GM12878 (cell line): ENCODE measurements around the gene SUN5. TPM values are rescaled to one million over a fixed set of nuclear protein-coding genes. Genes with fewer than 3 reads are reported as not detected.

ENCODE experiments used
- ATAC-seq: fragments of 200-7000 bp; cut with Tn5 transposase; 3 replicates; pipeline ENCODE4 v1.9.1; 2020; ENCODE audit warnings: mild to moderate bottlenecking, moderate library complexity
- BruUV-seq: library from RNA; stranded (reverse); fragments of 400-500 nt; replicated peaks from 2 replicates; lab custom pipeline; 2021; lab: Mats Ljungman, UMichigan
- CTCF ChIA-PET: fragments of 300-600 bp; sonication (Branson Sonifier 250); formaldehyde crosslinking; extraction: SDS; loops from one replicate; lab custom pipeline; 2021; ENCODE audit warnings: inconsistent platforms; lab: Yijun Ruan, JAX
- POLR2A ChIA-PET: fragments of 350-600 bp; formaldehyde crosslinking; extraction: SDS; loops from one replicate; lab custom pipeline; 2021; ENCODE audit warnings: inconsistent platforms; lab: Charles Lee
- RAD21 ChIA-PET: fragments of 300-600 bp; sonication (Branson Sonifier 250); formaldehyde crosslinking; loops from one replicate; lab custom pipeline; 2023; ENCODE audit warnings: antibody characterized with exemption; ENCODE audit not compliant: unreplicated experiment; lab: Charles Lee
- SMC1A ChIA-PET: fragments of 300-600 bp; sonication (Branson Sonifier 250); formaldehyde crosslinking; loops from one replicate; lab custom pipeline; 2023; ENCODE audit not compliant: unreplicated experiment, uncharacterized antibody; lab: Charles Lee
- DNase-seq: peaks from one replicate; pipeline ENCODE4 v3.0.0-alpha.2; 2011; ENCODE audit warnings: low read depth, low spot score
- FAIRE-seq: peaks from 3 replicates; lab custom pipeline; 2011; peaks lifted over from hg19 to GRCh38; lab: Jason Lieb, UNC
- H2AFZ ChIP-seq: 2 replicates; pipeline ENCODE4 v1.6.0; 2011; ENCODE audit warnings: low read depth, low read length, control low read depth; ENCODE audit not compliant: control insufficient read depth
- H3K27ac ChIP-seq: 2 replicates; pipeline ENCODE4 v1.5.1; 2011; ENCODE audit warnings: control low read depth; ENCODE audit not compliant: control insufficient read depth, insufficient read depth
- H3K27me3 ChIP-seq, 2 experiments: replicated peaks in 1 of 2; 2 replicates each; pipeline versions ENCODE4 v1.6.0 to v1.6.1; 2011; ENCODE audit warnings: low read length in 1 of 2; ENCODE audit not compliant: control insufficient read depth in 2 of 2, insufficient read depth in 2 of 2
- H3K36me3 ChIP-seq, 2 experiments: 2 replicates each; pipeline ENCODE4 v1.5.1; 2011; ENCODE audit warnings: low read length in 1 of 2; ENCODE audit not compliant: control insufficient read depth in 2 of 2, insufficient read depth in 2 of 2
- H3K4me1 ChIP-seq: 2 replicates; pipeline ENCODE4 v1.6.1; 2011; ENCODE audit warnings: mild to moderate bottlenecking, low read length, moderate library complexity, mixed read lengths; ENCODE audit not compliant: control insufficient read depth, insufficient read depth
- H3K4me2 ChIP-seq: 2 replicates; pipeline ENCODE4 v1.6.0; 2011; ENCODE audit warnings: control low read depth; ENCODE audit not compliant: control insufficient read depth, insufficient read depth
- H3K4me3 ChIP-seq: fragments of 200-600 bp; sonication (generic); 2 replicates; pipeline ENCODE4 v1.5.1; 2016
- H3K79me2 ChIP-seq: 2 replicates; pipeline ENCODE4 v1.6.0; 2011; ENCODE audit warnings: low read length; ENCODE audit not compliant: control insufficient read depth, insufficient read depth
- H3K9ac ChIP-seq: 2 replicates; pipeline ENCODE4 v1.8.0; 2011; ENCODE audit warnings: low read length, control low read depth, mixed read lengths; ENCODE audit not compliant: control insufficient read depth, insufficient read depth
- H3K9me3 ChIP-seq: replicated peaks from 3 replicates; pipeline ENCODE4 v1.5.1; 2011; ENCODE audit warnings: mild to moderate bottlenecking, low read length; ENCODE audit not compliant: control insufficient read depth, insufficient read depth
- H4K20me1 ChIP-seq: 2 replicates; pipeline ENCODE4 v1.6.0; 2011; ENCODE audit not compliant: control insufficient read depth, insufficient read depth
- BACH1 ChIP-seq: fragments of 450-650 bp; IDR thresholded peaks from 2 replicates; pipeline ENCODE4 v1.6.1; 2017; ENCODE audit warnings: mild to moderate bottlenecking, borderline replicate concordance
- BHLHE40 ChIP-seq, 2 experiments: fragments of 450-650 bp in 1 of 2; IDR thresholded peaks; 2 replicates each; pipeline ENCODE4 v1.6.1; 2011 to 2017; ENCODE audit warnings: low read depth in 2 of 2, borderline replicate concordance in 1 of 2, improper control_type of control experiment in 1 of 2, low read length in 1 of 2, mild to moderate bottlenecking in 1 of 2
- BRCA1 ChIP-seq: IDR thresholded peaks from 2 replicates; pipeline ENCODE4 v1.6.1; 2011; ENCODE audit warnings: low read depth, low read length, improper control_type of control experiment
- CHD4 ChIP-seq: fragments of 200-600 bp; sonication (generic); IDR thresholded peaks from 2 replicates; pipeline ENCODE4 v1.6.1; 2016; ENCODE audit warnings: mild to moderate bottlenecking
- E4F1 ChIP-seq: fragments of 450-650 bp; IDR thresholded peaks from 2 replicates; pipeline ENCODE4 v1.6.1; 2018; ENCODE audit warnings: borderline replicate concordance, mild to moderate bottlenecking; ENCODE audit not compliant: partially characterized antibody
- GATAD2B ChIP-seq: fragments of 450-650 bp; conservative IDR thresholded peaks from 2 replicates; pipeline ENCODE4 v1.6.1; 2017; ENCODE audit warnings: low read depth, mild to moderate bottlenecking, moderate library complexity
- IRF3 ChIP-seq: fragments of 450-650 bp; IDR thresholded peaks from 2 replicates; pipeline ENCODE4 v1.6.1; 2014; ENCODE audit warnings: mild to moderate bottlenecking
- KLF5 ChIP-seq: fragments of 450-650 bp; IDR thresholded peaks from 2 replicates; pipeline ENCODE4 v1.6.1; 2014; ENCODE audit warnings: mild to moderate bottlenecking; ENCODE audit not compliant: partially characterized antibody
- MYB ChIP-seq: fragments of 150-350 bp; IDR thresholded peaks from 2 replicates; pipeline ENCODE4 v1.6.1; 2014; ENCODE audit warnings: mild to moderate bottlenecking, low read depth, low read length, borderline replicate concordance
- NFXL1 ChIP-seq: fragments of 450-650 bp; IDR thresholded peaks from 2 replicates; pipeline ENCODE4 v1.6.1; 2017; ENCODE audit warnings: antibody characterized with exemption, mild to moderate bottlenecking, borderline replicate concordance
- PAX5 ChIP-seq: IDR thresholded peaks from 2 replicates; pipeline ENCODE4 v1.6.1; 2011; ENCODE audit warnings: low read depth, low read length, borderline replicate concordance
- PKNOX1 ChIP-seq: fragments of 450-650 bp; IDR thresholded peaks from 2 replicates; pipeline ENCODE4 v1.6.1; 2016; ENCODE audit warnings: mild to moderate bottlenecking
- RBBP5 ChIP-seq: fragments of 200-600 bp; sonication (generic); conservative IDR thresholded peaks from 2 replicates; pipeline ENCODE4 v1.6.1; 2016
- RCOR1 ChIP-seq: conservative IDR thresholded peaks from 2 replicates; pipeline ENCODE4 v1.6.1; 2012; ENCODE audit warnings: low read depth, low read length, improper control_type of control experiment
- ZNF24 ChIP-seq: fragments of 450-650 bp; IDR thresholded peaks from 2 replicates; pipeline ENCODE4 v1.6.1; 2017; ENCODE audit warnings: antibody characterized with exemption, mild to moderate bottlenecking
- ZNF622 ChIP-seq: fragments of 450-650 bp; IDR thresholded peaks from 2 replicates; pipeline ENCODE4 v1.6.1; 2017; ENCODE audit warnings: mild to moderate bottlenecking, inconsistent platforms
- WGBS: methylation state at CpG from one replicate; pipeline ENCODE4 v1.1.6; 2016; ENCODE audit warnings: low lambda C conversion rate; ENCODE audit not compliant: insufficient replicate concordance, insufficient coverage; ENCODE audit errors: missing lambda C conversion rate; 5-methylcytosine and 5-hydroxymethylcytosine counted together
- in situ Hi-C: fragments of 300-500 bp; cut with MboI; formaldehyde crosslinking; loops from 9 replicates; pipeline ENCODE4 v1.14.3; 2018; ENCODE audit warnings: mixed read lengths
- intact Hi-C: fragments of 100-400 bp; cut with micrococcal nuclease; formaldehyde crosslinking; loops from one replicate; pipeline ENCODE4 v1.14.2; 2022; ENCODE audit not compliant: unreplicated experiment
- polyA plus RNA-seq, 11 experiments: library from polyadenylated mRNA; depleted of rRNA in 4 of 11; unstranded in 6 of 11; stranded (reverse) in 5 of 11; fragments of >200 nt; fragmentation: Nextera tagmentation in 4 of 11; fragmentation: Illumina TruSeq in 1 of 11; extraction: Ambion mirVana in 4 of 11; extraction: Trizol in 1 of 11; gene quantifications; 1 replicate in 1 of 11; 2 replicates in 10 of 11; pipeline versions ENCODE4 v1.2.1 to v1.2.3, GENCODE V29; 2011 to 2016; ENCODE audit warnings: inconsistent platforms in 2 of 11, missing spikeins in 2 of 11, low read depth in 1 of 11
- total RNA-seq, 4 experiments: library from RNA; depleted of rRNA in 3 of 4; stranded (reverse); fragments of >200 nt in 3 of 4; fragmentation: Illumina TruSeq in 1 of 4; extraction: Trizol in 1 of 4; gene quantifications; 2 replicates each; pipeline versions ENCODE4 v1.2.1 to v1.2.3, GENCODE V29; 2013 to 2021
- TF ChIP-seq, protein P1 (sequence below): IDR thresholded peaks from 2 replicates; pipeline ENCODE4 v1.6.1; 2011; ENCODE audit warnings: low read depth, mild to moderate bottlenecking, low read length, moderate library complexity, borderline replicate concordance; ENCODE audit errors: extremely low read depth

The SUN5 gene
- total and polyA plus RNA-seq, 10 of the 15 experiments (the other 5 are each of a cell fraction or from before 2014, with no cell fraction given) = not detected

- H3K4me3 ChIP-seq = no peak overlapping the region
- no TSS peak for BruUV-seq
- H3K36me3 ChIP-seq = no peaks in the 10 kb centered on the region
- H3K9me3 ChIP-seq = no peaks in the 10 kb centered on the region; the same call in 2 of the 3 replicates
- no peak overlapping the region for H3K27ac ChIP-seq
- H3K4me2 ChIP-seq = no peak overlapping the region
- intact Hi-C loops (no loop called here), in situ Hi-C loops (no loop called here)
- no peaks in the 10 kb centered on the region for H4K20me1 ChIP-seq
- WGBS = 70% methylated on average over 23 of the region's 23 CpGs
- no peak overlapping the region for H2AFZ ChIP-seq
- no peak for DNase-seq
- ChIA-PET RAD21 (interaction anchor here (0.5 kb wide), 1 partner anchor 39 kb away, joined by 3 read pairs; no protein-coding TSS in a partner anchor), CTCF (no interaction called here), SMC1A (no interaction called here)
- H3K79me2 ChIP-seq = no peaks in the 10 kb centered on the region
- H3K9ac ChIP-seq = no peak overlapping the region
- no peaks in the 10 kb centered on the region; a peak in 2 of 4 replicates for H3K27me3 ChIP-seq
- TF ChIP-seq E4F1 (no peak), IRF3 (no peak), PKNOX1 (no peak), BHLHE40 (IDR thresholded peaks at IDR 0.05; ENCODE audit: borderline replicate concordance in 1 of 2, low read depth in 2 of 2, low read length in 1 of 2) (no peak), NFXL1 (no peak), GATAD2B (no peak), BRCA1 (no peak), RBBP5 (no peak), MYB (no peak), ZNF24 (no peak), BACH1 (no peak), RCOR1 (no peak), CHD4 (no peak), ZNF622 (no peak), KLF5 (no peak), PAX5 (no peak)
- TF ChIP-seq, protein P1, sequence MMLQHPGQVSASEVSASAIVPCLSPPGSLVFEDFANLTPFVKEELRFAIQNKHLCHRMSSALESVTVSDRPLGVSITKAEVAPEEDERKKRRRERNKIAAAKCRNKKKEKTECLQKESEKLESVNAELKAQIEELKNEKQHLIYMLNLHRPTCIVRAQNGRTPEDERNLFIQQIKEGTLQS = no peak
- TF ChIP-seq, all 136 proteins: peak for 0
- no peak for FAIRE-seq
- no peaks in the 10 kb centered on the region for H3K4me1 ChIP-seq
- ATAC-seq = no peak
- POLR2A ChIA-PET = no interaction called here
Observed at GRCh38 chr20:33008336-33009213, 4.3 kb upstream of the SUN5 start.
